Right forelimb (tissue), 1 donor: ENCODE measurements around the gene ADORA2A.
"Not testable (repeated sequence)": the region's sequence is repeated elsewhere in the genome, so short reads cannot be mapped to it uniquely, and the experiment has no call there.

Experiments
- DNase-seq: peaks from one replicate; pipeline ENCODE4 v3.0.0-alpha.2; 2018

Gene ADORA2A

GRCh38 chr22:24455751-24456426 lies 28.5 kb downstream of the ADORA2A start:
- no peak for DNase-seq

GRCh38 chr22:24457894-24458420 lies 30.6 kb downstream of the ADORA2A start:
- DNase-seq: no peak

GRCh38 chr22:24459911-24460310 lies 32.5 kb downstream of the ADORA2A start:
- no peak for DNase-seq

GRCh38 chr22:24460418-24461089 lies 33.2 kb downstream of the ADORA2A start:
- DNase-seq: no peak

- no peak for DNase-seq
Measured at GRCh38 chr22:24463071-24463760, 35.8 kb downstream of the ADORA2A start.

GRCh38 chr22:24465566-24465965 lies 38.2 kb downstream of the ADORA2A start:
- DNase-seq: no peak

- DNase-seq: no peak
Measured at GRCh38 chr22:24465975-24466374, 38.6 kb downstream of the ADORA2A start.

- peak; percentile 52 for DNase-seq
Measured at GRCh38 chr22:24466716-24467328, 39.4 kb downstream of the ADORA2A start.

GRCh38 chr22:24467340-24467739 lies 39.9 kb downstream of the ADORA2A start:
- no peak for DNase-seq

GRCh38 chr22:24471570-24471969 lies 44.2 kb downstream of the ADORA2A start:
- no peak for DNase-seq

GRCh38 chr22:24473284-24473683 lies 45.9 kb downstream of the ADORA2A start:
- no peak for DNase-seq

- no peak for DNase-seq
Measured at GRCh38 chr22:24474221-24474620, 46.8 kb downstream of the ADORA2A start.

GRCh38 chr22:24474649-24475255 lies 47.4 kb downstream of the ADORA2A start:
- no peak for DNase-seq

- no peak for DNase-seq
Measured at GRCh38 chr22:24481641-24482040, 54.2 kb downstream of the ADORA2A start.

GRCh38 chr22:24482575-24482974 lies 55.2 kb downstream of the ADORA2A start:
- no peak for DNase-seq

GRCh38 chr22:24482998-24483397 lies 55.6 kb downstream of the ADORA2A start:
- no peak for DNase-seq

- DNase-seq: no peak
Measured at GRCh38 chr22:24483976-24484545, 56.7 kb downstream of the ADORA2A start.

GRCh38 chr22:24485170-24485569 lies 57.8 kb downstream of the ADORA2A start:
- no peak for DNase-seq

- DNase-seq: no peak
Measured at GRCh38 chr22:24485608-24486007, 58.2 kb downstream of the ADORA2A start.

GRCh38 chr22:24486501-24486921 lies 59.1 kb downstream of the ADORA2A start:
- no peak for DNase-seq

- no peak for DNase-seq
Measured at GRCh38 chr22:24489011-24489410, 61.6 kb downstream of the ADORA2A start.

- not testable (repeated sequence) for DNase-seq
Measured at GRCh38 chr22:24489434-24489833, 62.0 kb downstream of the ADORA2A start.
